MM.1S (cell line): ENCODE results near the gene PRKCE.

ENCODE experiments used
- DNase-seq: peaks from one replicate; pipeline ENCODE4 v3.0.0-alpha.2; 2015
- H2AFZ ChIP-seq: fragments of 300-600 bp; sonication (generic); 2 replicates; pipeline ENCODE4 v1.6.0; 2016; ENCODE audit warnings: antibody characterized with exemption, low read length
- H3F3A ChIP-seq: fragments of 300-600 bp; sonication (generic); 2 replicates; pipeline ENCODE4 v1.6.1; 2016; ENCODE audit warnings: mild to moderate bottlenecking, antibody characterized with exemption, low read length, moderate library complexity, mixed read lengths; ENCODE audit not compliant: insufficient read depth
- H3K27ac ChIP-seq: fragments of 300-600 bp; sonication (generic); 2 replicates; pipeline ENCODE4 v1.5.1; 2016; ENCODE audit warnings: mild to moderate bottlenecking, low read length
- H3K27me3 ChIP-seq: fragments of 300-600 bp; sonication (generic); replicated peaks from 2 replicates; pipeline ENCODE4 v1.6.0; 2016; ENCODE audit warnings: low read length; ENCODE audit not compliant: insufficient read depth
- H3K36me3 ChIP-seq: fragments of 300-600 bp; sonication (generic); replicated peaks from 2 replicates; pipeline ENCODE4 v1.6.1; 2016; ENCODE audit warnings: mild to moderate bottlenecking, low read length, mixed read lengths; ENCODE audit not compliant: insufficient read depth
- H3K4me1 ChIP-seq: fragments of 300-600 bp; sonication (generic); 2 replicates; pipeline ENCODE4 v1.6.1; 2016; ENCODE audit warnings: low read length, mixed read lengths
- H3K4me2 ChIP-seq: fragments of 300-600 bp; sonication (generic); 2 replicates; pipeline ENCODE4 v1.6.0; 2016; ENCODE audit warnings: low read depth, low read length
- H3K4me3 ChIP-seq: fragments of 300-600 bp; sonication (generic); 2 replicates; pipeline ENCODE4 v1.5.1; 2016; ENCODE audit warnings: low read length, mixed read lengths
- H3K79me2 ChIP-seq: fragments of 300-600 bp; sonication (generic); 2 replicates; pipeline ENCODE4 v1.6.1; 2016; ENCODE audit warnings: mixed run types, low read length, mixed read lengths
- H3K9ac ChIP-seq: fragments of 300-600 bp; sonication (generic); 2 replicates; pipeline ENCODE4 v1.6.1; 2016; ENCODE audit warnings: low read length, mixed read lengths
- H3K9me2 ChIP-seq: fragments of 300-600 bp; sonication (generic); replicated peaks from 2 replicates; pipeline ENCODE4 v1.6.1; 2016; ENCODE audit warnings: mild to moderate bottlenecking, low read length, mixed read lengths; ENCODE audit not compliant: insufficient read depth
- H3K9me3 ChIP-seq: fragments of 300-600 bp; sonication (generic); replicated peaks from 2 replicates; pipeline ENCODE4 v1.6.1; 2016; ENCODE audit warnings: mild to moderate bottlenecking, low read length, mixed read lengths; ENCODE audit not compliant: insufficient read depth
- H4K20me1 ChIP-seq: fragments of 300-600 bp; sonication (generic); 2 replicates; pipeline ENCODE4 v1.6.1; 2016; ENCODE audit warnings: mild to moderate bottlenecking, low read length, moderate library complexity, mixed read lengths; ENCODE audit not compliant: insufficient read depth
- CTCF ChIP-seq: fragments of 300-600 bp; sonication (generic); IDR thresholded peaks from 2 replicates; pipeline ENCODE4 v1.5.1; 2016; ENCODE audit warnings: antibody characterized with exemption, low read length, mixed read lengths
- EZH2 ChIP-seq: fragments of 300-600 bp; sonication (generic); optimal IDR thresholded peaks from 2 replicates; pipeline ENCODE3; 2017; ENCODE audit warnings: low read depth, mild to moderate bottlenecking, antibody characterized with exemption, low read length, mixed read lengths
- EZH2phosphoT487 ChIP-seq: fragments of 300-600 bp; sonication (generic); IDR thresholded peaks from 2 replicates; pipeline ENCODE4 v1.6.1; 2018; ENCODE audit warnings: antibody characterized with exemption, low read length

PRKCE gene

GRCh38 chr2:46164529-46165301, 513.2 kb downstream of the PRKCE start:
- H3K27me3 ChIP-seq = no peaks in the 10 kb centered on the region
- no peak for DNase-seq
- no peak overlapping the region for H3K4me3 ChIP-seq
- H3F3A ChIP-seq = no peaks in the 10 kb centered on the region
- H3K4me1 ChIP-seq = no peaks in the 10 kb centered on the region
- H3K9ac ChIP-seq = no peak overlapping the region
- TF ChIP-seq EZH2phosphoT487 = no peak
- TF ChIP-seq EZH2 = no peak
- TF ChIP-seq CTCF = no peak
- no peak overlapping the region for H3K27ac ChIP-seq
- H3K9me2 ChIP-seq = no peaks in the 10 kb centered on the region
- no peaks in the 10 kb centered on the region for H3K79me2 ChIP-seq
- H2AFZ ChIP-seq = no peak overlapping the region
- no peaks in the 10 kb centered on the region for H3K9me3 ChIP-seq
- no peaks in the 10 kb centered on the region for H4K20me1 ChIP-seq
- H3K36me3 ChIP-seq = no peaks in the 10 kb centered on the region
- no peak overlapping the region for H3K4me2 ChIP-seq

DNA sequence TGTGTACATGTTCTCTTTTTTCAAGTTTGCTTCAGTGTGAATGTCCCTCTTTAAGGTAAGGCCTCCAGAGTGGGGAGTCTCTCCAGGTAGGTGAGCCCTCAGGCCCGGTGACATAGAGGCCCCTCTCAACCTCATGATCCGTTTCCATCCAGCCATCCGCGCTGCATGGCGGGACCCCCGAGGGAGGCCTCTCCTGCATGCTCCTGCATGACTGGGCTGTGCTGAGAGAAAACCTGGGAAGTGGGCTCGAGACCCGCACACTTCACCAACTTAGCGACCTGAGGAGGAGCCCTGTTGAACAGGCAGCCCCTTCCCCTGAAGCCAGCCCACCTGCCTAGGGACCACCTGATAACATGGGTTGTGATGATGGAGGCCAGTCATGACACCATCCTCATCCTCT, 514.4 kb downstream of the PRKCE start:
- H3K4me3 ChIP-seq = no peak overlapping the region
- no peak overlapping the region for H2AFZ ChIP-seq
- no peak for DNase-seq
- no peaks in the 10 kb centered on the region for H4K20me1 ChIP-seq
- H3K9me2 ChIP-seq = no peaks in the 10 kb centered on the region
- no peaks in the 10 kb centered on the region for H3K36me3 ChIP-seq
- no peaks in the 10 kb centered on the region for H3F3A ChIP-seq
- no peak overlapping the region for H3K9ac ChIP-seq
- no peaks in the 10 kb centered on the region for H3K9me3 ChIP-seq
- H3K27ac ChIP-seq = no peak overlapping the region
- TF ChIP-seq EZH2 (no peak), CTCF (no peak), EZH2phosphoT487 (no peak)
- H3K27me3 ChIP-seq = no peaks in the 10 kb centered on the region
- no peak overlapping the region for H3K4me2 ChIP-seq
- no peaks in the 10 kb centered on the region for H3K79me2 ChIP-seq
- H3K4me1 ChIP-seq = no peaks in the 10 kb centered on the region

DNA sequence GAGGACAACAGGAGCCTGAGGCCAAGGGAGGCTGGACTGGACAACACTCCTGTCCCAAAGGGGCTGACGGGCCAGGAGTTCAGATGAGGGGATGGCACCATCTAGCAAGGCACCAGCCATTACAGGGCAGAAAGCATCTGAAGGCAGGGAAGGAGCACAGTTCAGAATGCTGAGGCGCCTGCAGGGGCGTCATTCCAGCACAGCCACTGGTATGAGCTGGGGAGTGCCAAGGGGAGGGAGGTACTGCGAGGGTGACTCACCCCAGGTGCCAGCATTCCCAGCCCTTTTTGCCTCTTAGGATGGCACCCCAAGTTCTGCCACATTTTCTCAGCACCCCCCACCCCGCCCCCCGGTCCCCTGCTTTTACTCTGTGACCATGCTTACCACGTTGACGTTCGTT, 515.9 kb downstream of the PRKCE start:
- H3K4me2 ChIP-seq = no peak overlapping the region
- no peaks in the 10 kb centered on the region for H3K27me3 ChIP-seq
- H3K79me2 ChIP-seq = no peaks in the 10 kb centered on the region
- DNase-seq = no peak
- H4K20me1 ChIP-seq = no peaks in the 10 kb centered on the region
- no peak overlapping the region for H3K4me3 ChIP-seq
- no peak overlapping the region for H2AFZ ChIP-seq
- no peaks in the 10 kb centered on the region for H3K9me2 ChIP-seq
- no peaks in the 10 kb centered on the region for H3K4me1 ChIP-seq
- no peaks in the 10 kb centered on the region for H3K36me3 ChIP-seq
- TF ChIP-seq CTCF (no peak), EZH2 (no peak), EZH2phosphoT487 (no peak)
- H3K27ac ChIP-seq = no peak overlapping the region
- no peaks in the 10 kb centered on the region for H3K9me3 ChIP-seq
- no peaks in the 10 kb centered on the region for H3F3A ChIP-seq
- H3K9ac ChIP-seq = no peak overlapping the region
